NCI-H2227 (cell line): ENCODE data around the gene AGT.

Experiments used
- DNase-seq: peaks from one replicate; lab custom pipeline; 2025; ENCODE audit not compliant: unreplicated experiment; lab: John Stamatoyannopoulos, UW

Gene AGT

GRCh38 chr1:230713915-230714764 is at the start of gene AGT:
Gene AGT, minus strand, starts transcription at chr1:230714122. Its CDS starts 3,299 bp downstream, at chr1:230710823.
- no peak for DNase-seq

- no peak for DNase-seq
These were observed 47.7 kb upstream of the AGT start for GRCh38 chr1:230761443-230762167.

- no peak for DNase-seq
These were observed 46.5 kb upstream of the AGT start for GRCh38 chr1:230760360-230760827.

- DNase-seq, result no peak
These were observed 45.6 kb upstream of the AGT start for GRCh38 chr1:230759369-230760065.

- peak; percentile 47 for DNase-seq
These were observed 44.9 kb upstream of the AGT start for GRCh38 chr1:230758709-230759368.

- DNase-seq, result no peak
These were observed 44.2 kb upstream of the AGT start for GRCh38 chr1:230757856-230758708.

GRCh38 chr1:230754796-230755195 is 40.9 kb upstream of the AGT start:
- no peak for DNase-seq

GRCh38 chr1:230753586-230754251 is 39.8 kb upstream of the AGT start:
- peak; percentile 49 for DNase-seq

GRCh38 chr1:230753191-230753585 is 39.3 kb upstream of the AGT start:
- DNase-seq, result no peak

- DNase-seq, result peak; percentile 51
These were observed 38.5 kb upstream of the AGT start for GRCh38 chr1:230752407-230752806.

GRCh38 chr1:230750986-230751625 is 37.2 kb upstream of the AGT start:
- no peak for DNase-seq

GRCh38 chr1:230750576-230750975 is 36.7 kb upstream of the AGT start:
- DNase-seq, result no peak

GRCh38 chr1:230749635-230750034 is 35.7 kb upstream of the AGT start:
- no peak for DNase-seq

- DNase-seq, result no peak
These were observed 35.2 kb upstream of the AGT start for GRCh38 chr1:230749150-230749549.

GRCh38 chr1:230747890-230748800 is 34.2 kb upstream of the AGT start:
- DNase-seq, result no peak

GRCh38 chr1:230747127-230747730 is 33.3 kb upstream of the AGT start, which contains the start of gene CAPN9:
Gene CAPN9, plus strand, starts transcription at chr1:230747388. Its CDS starts 109 bp downstream, at chr1:230747497.
- DNase-seq, result no peak

- DNase-seq, result no peak
These were observed 32.7 kb upstream of the AGT start for GRCh38 chr1:230746617-230747016.
